Measurements from ENCODE around the gene NRP2. TPM values are rescaled to one million over a fixed set of nuclear protein-coding genes. Genes with fewer than 3 reads are reported as not detected.

The NRP2 gene
- total and polyA plus RNA-seq, 4 donors = 3.8 to 17.7 (median 12.2) TPM

DNA sequence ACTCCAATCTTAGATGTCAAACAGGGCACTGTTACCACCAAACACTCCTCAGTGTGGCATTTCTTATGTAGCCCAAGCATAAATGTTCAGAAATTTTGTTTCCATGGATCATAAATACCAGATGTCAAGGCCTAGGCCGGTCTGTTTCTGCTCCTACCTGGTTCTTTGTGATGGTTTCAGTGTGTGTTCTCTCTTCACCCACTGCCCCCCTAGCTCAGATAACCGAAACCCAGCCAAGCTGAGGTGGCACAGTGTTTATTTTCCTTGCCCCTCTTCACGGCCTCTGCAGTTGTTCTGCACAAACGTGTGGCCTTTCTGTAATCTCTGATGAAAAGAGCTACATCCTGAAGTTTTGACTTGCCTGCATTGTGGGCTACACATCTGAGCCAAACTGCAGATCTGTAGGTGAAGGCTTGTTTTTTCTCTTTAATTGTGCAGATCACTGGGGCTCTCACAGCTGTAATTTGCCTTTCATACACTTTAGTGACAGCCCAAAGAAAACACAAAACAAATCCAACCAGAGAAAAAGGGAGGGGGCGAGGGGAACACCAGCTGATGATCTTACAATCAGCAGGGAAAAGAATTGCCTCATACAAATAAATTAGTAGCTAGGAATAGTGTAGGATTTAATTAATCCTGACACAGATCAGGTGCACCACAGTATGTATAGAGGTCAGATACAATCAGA, 99.1 kb downstream of the NRP2 start:
- H3K4me3 ChIP-seq (ENCODE audit: low read depth in 1 of 3, low read length in 3 of 3) = no peak overlapping the region
- 76% methylated on average over 5 of the region's 5 CpGs for WGBS
- H3K9me3 ChIP-seq (ENCODE audit: control insufficient read depth in 4 of 4, low read length in 3 of 4) = no peaks in the 10 kb centered on the region
- no peak for DNase-seq (ENCODE audit: low spot score)
- H3K27ac ChIP-seq (ENCODE audit: low read depth in 1 of 2, low read length in 2 of 2) = no peak overlapping the region
- H3K9ac ChIP-seq (ENCODE audit: low read depth in 1 of 2, low read length in 2 of 2) = no peak overlapping the region
- H3K4me1 ChIP-seq (ENCODE audit: control insufficient read depth in 4 of 4, insufficient read depth in 4 of 4, low read length in 3 of 4) = peaks cover 0 to under 1% (median 0%) of the 10 kb centered on the region in 4 donors
- peaks cover 0 to 2% (median 0%) of the 10 kb centered on the region in 4 donors for H3K27me3 ChIP-seq (ENCODE audit: control insufficient read depth in 4 of 4, insufficient read depth in 4 of 4, low read length in 3 of 4)
- TF ChIP-seq YY1 (IDR thresholded peaks at IDR 0.05) (no peak), RXRA (IDR thresholded peaks at IDR 0.05) (no peak), SP1 (IDR thresholded peaks at IDR 0.05) (no peak), JUND (IDR thresholded peaks at IDR 0.05) (no peak)
- TF ChIP-seq, protein P1, sequence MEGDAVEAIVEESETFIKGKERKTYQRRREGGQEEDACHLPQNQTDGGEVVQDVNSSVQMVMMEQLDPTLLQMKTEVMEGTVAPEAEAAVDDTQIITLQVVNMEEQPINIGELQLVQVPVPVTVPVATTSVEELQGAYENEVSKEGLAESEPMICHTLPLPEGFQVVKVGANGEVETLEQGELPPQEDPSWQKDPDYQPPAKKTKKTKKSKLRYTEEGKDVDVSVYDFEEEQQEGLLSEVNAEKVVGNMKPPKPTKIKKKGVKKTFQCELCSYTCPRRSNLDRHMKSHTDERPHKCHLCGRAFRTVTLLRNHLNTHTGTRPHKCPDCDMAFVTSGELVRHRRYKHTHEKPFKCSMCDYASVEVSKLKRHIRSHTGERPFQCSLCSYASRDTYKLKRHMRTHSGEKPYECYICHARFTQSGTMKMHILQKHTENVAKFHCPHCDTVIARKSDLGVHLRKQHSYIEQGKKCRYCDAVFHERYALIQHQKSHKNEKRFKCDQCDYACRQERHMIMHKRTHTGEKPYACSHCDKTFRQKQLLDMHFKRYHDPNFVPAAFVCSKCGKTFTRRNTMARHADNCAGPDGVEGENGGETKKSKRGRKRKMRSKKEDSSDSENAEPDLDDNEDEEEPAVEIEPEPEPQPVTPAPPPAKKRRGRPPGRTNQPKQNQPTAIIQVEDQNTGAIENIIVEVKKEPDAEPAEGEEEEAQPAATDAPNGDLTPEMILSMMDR (IDR thresholded peaks at IDR 0.05; ENCODE audit: low read depth, low read length, missing input control) = no peak
- H3K36me3 ChIP-seq (ENCODE audit: control insufficient read depth in 4 of 4, insufficient read depth in 3 of 4, low read depth in 1 of 4, low read length in 3 of 4) = peaks cover 0 to 2% (median 0%) of the 10 kb centered on the region in 4 donors

DNA sequence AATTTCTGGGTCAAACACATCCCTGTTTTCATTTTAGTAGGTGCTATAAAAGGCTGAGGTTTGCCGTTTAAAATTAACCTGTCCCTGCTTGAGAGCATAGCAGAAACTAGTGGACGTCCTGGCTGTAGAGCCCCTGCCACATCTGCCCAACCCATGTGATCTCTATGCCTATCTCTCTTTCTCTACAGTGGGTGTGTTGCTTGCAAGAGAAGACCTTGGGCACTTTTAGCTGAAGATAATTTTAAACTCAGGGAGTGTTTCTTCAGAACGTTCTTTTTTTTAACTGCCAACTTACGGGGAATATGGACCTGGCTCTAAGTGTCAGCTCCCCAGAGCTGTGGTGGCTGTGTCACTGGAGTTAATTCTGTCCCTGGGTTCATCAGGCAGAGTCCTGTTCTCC, 100.6 kb downstream of the NRP2 start:
- H3K4me3 ChIP-seq (ENCODE audit: low read depth in 1 of 3, low read length in 3 of 3) = no peak overlapping the region
- H3K27me3 ChIP-seq (ENCODE audit: control insufficient read depth in 4 of 4, insufficient read depth in 4 of 4, low read length in 3 of 4) = peaks cover 0 to 2% (median 0%) of the 10 kb centered on the region in 4 donors
- no peak overlapping the region for H3K9ac ChIP-seq (ENCODE audit: low read depth in 1 of 2, low read length in 2 of 2)
- peaks cover 0 to 12% (median 5%) of the 10 kb centered on the region in 4 donors for H3K4me1 ChIP-seq (ENCODE audit: control insufficient read depth in 4 of 4, insufficient read depth in 4 of 4, low read length in 3 of 4)
- no peak overlapping the region for H3K27ac ChIP-seq (ENCODE audit: low read depth in 1 of 2, low read length in 2 of 2)
- WGBS = 88% methylated on average over 4 of the region's 4 CpGs
- no peaks in the 10 kb centered on the region for H3K9me3 ChIP-seq (ENCODE audit: control insufficient read depth in 4 of 4, low read length in 3 of 4)
- no peak for DNase-seq (ENCODE audit: low spot score)
- TF ChIP-seq TAF1 (conservative IDR thresholded peaks at IDR 0.05) (no peak), RXRA (IDR thresholded peaks at IDR 0.05) (no peak), EGR1 (IDR thresholded peaks at IDR 0.05; ENCODE audit: low read depth in 2 of 2) (no peak), RAD21 (IDR thresholded peaks at IDR 0.05) (no peak), YY1 (IDR thresholded peaks at IDR 0.05) (no peak), SP1 (IDR thresholded peaks at IDR 0.05) (no peak), NR2F2 (IDR thresholded peaks at IDR 0.05) (no peak), FOXA2 (IDR thresholded peaks at IDR 0.05) (no peak), HNF4G (IDR thresholded peaks at IDR 0.05) (no peak)
- TF ChIP-seq, protein P2, sequence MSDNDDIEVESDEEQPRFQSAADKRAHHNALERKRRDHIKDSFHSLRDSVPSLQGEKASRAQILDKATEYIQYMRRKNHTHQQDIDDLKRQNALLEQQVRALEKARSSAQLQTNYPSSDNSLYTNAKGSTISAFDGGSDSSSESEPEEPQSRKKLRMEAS (IDR thresholded peaks at IDR 0.05) = no peak
- TF ChIP-seq, protein P1 (IDR thresholded peaks at IDR 0.05; ENCODE audit: low read depth, low read length, missing input control) = no peak
- TF ChIP-seq, protein P3, sequence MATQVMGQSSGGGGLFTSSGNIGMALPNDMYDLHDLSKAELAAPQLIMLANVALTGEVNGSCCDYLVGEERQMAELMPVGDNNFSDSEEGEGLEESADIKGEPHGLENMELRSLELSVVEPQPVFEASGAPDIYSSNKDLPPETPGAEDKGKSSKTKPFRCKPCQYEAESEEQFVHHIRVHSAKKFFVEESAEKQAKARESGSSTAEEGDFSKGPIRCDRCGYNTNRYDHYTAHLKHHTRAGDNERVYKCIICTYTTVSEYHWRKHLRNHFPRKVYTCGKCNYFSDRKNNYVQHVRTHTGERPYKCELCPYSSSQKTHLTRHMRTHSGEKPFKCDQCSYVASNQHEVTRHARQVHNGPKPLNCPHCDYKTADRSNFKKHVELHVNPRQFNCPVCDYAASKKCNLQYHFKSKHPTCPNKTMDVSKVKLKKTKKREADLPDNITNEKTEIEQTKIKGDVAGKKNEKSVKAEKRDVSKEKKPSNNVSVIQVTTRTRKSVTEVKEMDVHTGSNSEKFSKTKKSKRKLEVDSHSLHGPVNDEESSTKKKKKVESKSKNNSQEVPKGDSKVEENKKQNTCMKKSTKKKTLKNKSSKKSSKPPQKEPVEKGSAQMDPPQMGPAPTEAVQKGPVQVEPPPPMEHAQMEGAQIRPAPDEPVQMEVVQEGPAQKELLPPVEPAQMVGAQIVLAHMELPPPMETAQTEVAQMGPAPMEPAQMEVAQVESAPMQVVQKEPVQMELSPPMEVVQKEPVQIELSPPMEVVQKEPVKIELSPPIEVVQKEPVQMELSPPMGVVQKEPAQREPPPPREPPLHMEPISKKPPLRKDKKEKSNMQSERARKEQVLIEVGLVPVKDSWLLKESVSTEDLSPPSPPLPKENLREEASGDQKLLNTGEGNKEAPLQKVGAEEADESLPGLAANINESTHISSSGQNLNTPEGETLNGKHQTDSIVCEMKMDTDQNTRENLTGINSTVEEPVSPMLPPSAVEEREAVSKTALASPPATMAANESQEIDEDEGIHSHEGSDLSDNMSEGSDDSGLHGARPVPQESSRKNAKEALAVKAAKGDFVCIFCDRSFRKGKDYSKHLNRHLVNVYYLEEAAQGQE (IDR thresholded peaks at IDR 0.05) = no peak
- no peaks in the 10 kb centered on the region for H3K36me3 ChIP-seq (ENCODE audit: control insufficient read depth in 4 of 4, insufficient read depth in 3 of 4, low read depth in 1 of 4, low read length in 3 of 4)
